Uterus (tissue), 2 donors: ENCODE measurements around the gene HSPA1B.

Experiments
- POLR2A ChIP-seq, 2 donors: fragments of 450-650 bp; IDR thresholded peaks; one replicate each; pipeline ENCODE4 v1.6.1; 2016; ENCODE audit warnings: antibody characterized with exemption in 2 of 2, mild to moderate bottlenecking in 1 of 2, moderate library complexity in 1 of 2
- TF ChIP-seq, protein P1 (sequence below), 4 experiments: fragments of 200-600 bp in 2 of 4; fragments of 450-650 bp in 2 of 4; sonication (generic) in 2 of 4; IDR thresholded peaks; one replicate each; pipeline ENCODE4 v1.5.1; 2016 to 2019; ENCODE audit warnings: antibody characterized with exemption in 4 of 4, mild to moderate bottlenecking in 2 of 4, moderate library complexity in 1 of 4

GRCh38 chr6:31844507-31844906, 17.0 kb downstream of the HSPA1B start:
- TF ChIP-seq POLR2A (IDR thresholded peaks at IDR 0.05) = no peak
- TF ChIP-seq, protein P1, sequence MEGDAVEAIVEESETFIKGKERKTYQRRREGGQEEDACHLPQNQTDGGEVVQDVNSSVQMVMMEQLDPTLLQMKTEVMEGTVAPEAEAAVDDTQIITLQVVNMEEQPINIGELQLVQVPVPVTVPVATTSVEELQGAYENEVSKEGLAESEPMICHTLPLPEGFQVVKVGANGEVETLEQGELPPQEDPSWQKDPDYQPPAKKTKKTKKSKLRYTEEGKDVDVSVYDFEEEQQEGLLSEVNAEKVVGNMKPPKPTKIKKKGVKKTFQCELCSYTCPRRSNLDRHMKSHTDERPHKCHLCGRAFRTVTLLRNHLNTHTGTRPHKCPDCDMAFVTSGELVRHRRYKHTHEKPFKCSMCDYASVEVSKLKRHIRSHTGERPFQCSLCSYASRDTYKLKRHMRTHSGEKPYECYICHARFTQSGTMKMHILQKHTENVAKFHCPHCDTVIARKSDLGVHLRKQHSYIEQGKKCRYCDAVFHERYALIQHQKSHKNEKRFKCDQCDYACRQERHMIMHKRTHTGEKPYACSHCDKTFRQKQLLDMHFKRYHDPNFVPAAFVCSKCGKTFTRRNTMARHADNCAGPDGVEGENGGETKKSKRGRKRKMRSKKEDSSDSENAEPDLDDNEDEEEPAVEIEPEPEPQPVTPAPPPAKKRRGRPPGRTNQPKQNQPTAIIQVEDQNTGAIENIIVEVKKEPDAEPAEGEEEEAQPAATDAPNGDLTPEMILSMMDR (IDR thresholded peaks at IDR 0.05) = no peak
